Osteoblast (primary cell): ENCODE results near the gene RBL2. TPM values are rescaled to one million over a fixed set of nuclear protein-coding genes. Genes with fewer than 3 reads are reported as not detected.

Experiments used
- DNase-seq: peaks from one replicate; pipeline ENCODE4 v3.0.0; 2011; ENCODE audit warnings: low spot score, mixed read lengths; ENCODE audit not compliant: insufficient read length; ENCODE audit errors: missing footprints
- H2AFZ ChIP-seq: 2 replicates; pipeline ENCODE4 v1.6.0; 2011; ENCODE audit warnings: mild to moderate bottlenecking, low read length
- H3K27ac ChIP-seq: 2 replicates; pipeline ENCODE4 v1.5.1; 2011; ENCODE audit warnings: mild to moderate bottlenecking, low read depth, low read length, moderate library complexity
- H3K27me3 ChIP-seq: 2 replicates; pipeline ENCODE4 v1.6.0; 2012; ENCODE audit warnings: mild to moderate bottlenecking, control low read depth, inconsistent platforms, low read length, moderate library complexity; ENCODE audit not compliant: insufficient read depth
- H3K36me3 ChIP-seq: 2 replicates; pipeline ENCODE4 v1.5.1; 2011; ENCODE audit warnings: mild to moderate bottlenecking, low read length, control low read depth, moderate library complexity; ENCODE audit not compliant: insufficient read depth
- H3K4me1 ChIP-seq: 2 replicates; pipeline ENCODE4 v1.5.1; 2011; ENCODE audit warnings: mild to moderate bottlenecking, low read length, control low read depth, moderate library complexity; ENCODE audit not compliant: insufficient read depth
- H3K4me2 ChIP-seq: 2 replicates; pipeline ENCODE4 v1.6.0; 2011; ENCODE audit warnings: mild to moderate bottlenecking, low read length; ENCODE audit not compliant: insufficient read depth
- H3K4me3 ChIP-seq: fragments of 200-600 bp; sonication (generic); 3 replicates; pipeline ENCODE4 v1.5.1; 2012; ENCODE audit warnings: mild to moderate bottlenecking, low read length, inconsistent platforms; ENCODE audit not compliant: insufficient read depth
- H3K79me2 ChIP-seq: 2 replicates; pipeline ENCODE4 v1.6.0; 2012; ENCODE audit warnings: mild to moderate bottlenecking, low read length, control low read depth, inconsistent platforms; ENCODE audit not compliant: insufficient read depth
- H3K9me3 ChIP-seq: 2 replicates; pipeline ENCODE4 v1.5.1; 2011; ENCODE audit warnings: low read depth, low read length, control low read depth
- H4K20me1 ChIP-seq: 2 replicates; pipeline ENCODE4 v1.6.0; 2012; ENCODE audit warnings: mild to moderate bottlenecking, low read length, control low read depth; ENCODE audit not compliant: insufficient read depth
- CTCF ChIP-seq: IDR thresholded peaks from 2 replicates; pipeline ENCODE4 v1.5.1; 2011; ENCODE audit warnings: mild to moderate bottlenecking, low read depth, low read length, moderate library complexity; ENCODE audit errors: extremely low read depth
- total RNA-seq: library from RNA; depleted of rRNA; stranded (reverse); fragments of >200 nt; gene quantifications from 2 replicates; pipeline ENCODE4 v1.2.3, GENCODE V29; 2012

The RBL2 gene
- total RNA-seq, 1 donor: 56.1 TPM

DNA sequence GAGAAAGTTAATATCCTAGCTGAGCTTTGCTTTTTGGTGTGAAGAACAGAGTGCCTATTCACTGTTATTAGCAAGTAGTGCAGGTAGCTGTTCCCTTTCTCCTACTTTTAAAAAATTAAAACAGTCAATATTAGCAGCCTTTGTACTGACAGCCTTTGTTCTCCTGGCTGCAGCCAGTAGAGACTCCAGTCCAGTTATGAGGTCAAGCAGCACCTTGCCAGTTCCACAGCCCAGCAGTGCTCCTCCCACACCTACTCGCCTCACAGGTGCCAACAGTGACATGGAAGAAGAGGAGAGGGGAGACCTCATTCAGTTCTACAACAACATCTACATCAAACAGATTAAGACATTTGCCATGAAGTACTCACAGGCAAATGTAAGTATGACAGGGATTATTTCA is 46.1 kb downstream of the RBL2 start:
- Histone ChIP-seq H3K27me3 (no peaks in the 10 kb centered on the region), H3K79me2 (no peaks in the 10 kb centered on the region), H3K27ac (no peak overlapping the region), H3K4me2 (no peak overlapping the region), H3K36me3 (peaks cover 33% of the 10 kb centered on the region), H3K4me3 (no peak overlapping the region), H3K9me3 (no peaks in the 10 kb centered on the region), H4K20me1 (no peaks in the 10 kb centered on the region), H2AFZ (no peak overlapping the region), H3K4me1 (no peaks in the 10 kb centered on the region)
- TF ChIP-seq CTCF: no peak
- DNase-seq: no peak

DNA sequence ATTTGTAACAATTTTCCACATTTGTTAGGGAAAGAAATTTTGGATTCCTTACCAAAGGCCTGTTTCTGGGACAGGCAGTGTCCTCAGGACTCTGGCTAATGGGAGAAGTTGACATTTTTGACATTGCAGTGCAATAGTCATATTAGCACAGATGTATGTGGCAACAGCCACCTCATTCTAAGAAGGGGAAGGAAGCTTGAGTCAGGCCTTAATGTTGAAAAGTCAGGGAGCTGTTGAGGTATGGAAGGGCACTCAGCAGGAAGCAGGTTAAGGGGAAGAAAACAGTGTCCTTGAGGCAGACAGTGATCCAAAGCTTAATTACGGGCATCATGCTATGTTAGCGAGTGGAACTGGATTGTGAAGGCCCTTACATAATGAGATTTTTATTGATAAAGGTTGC is 47.9 kb downstream of the RBL2 start:
- peaks cover 34% of the 10 kb centered on the region for H3K36me3 ChIP-seq
- no peak for TF ChIP-seq CTCF
- DNase-seq: no peak
- no peak overlapping the region for H2AFZ ChIP-seq
- H4K20me1 ChIP-seq: no peaks in the 10 kb centered on the region
- no peak overlapping the region for H3K4me2 ChIP-seq
- no peaks in the 10 kb centered on the region for H3K79me2 ChIP-seq
- H3K27ac ChIP-seq: no peak overlapping the region
- no peak overlapping the region for H3K4me3 ChIP-seq
- H3K4me1 ChIP-seq: no peaks in the 10 kb centered on the region
- H3K27me3 ChIP-seq: no peaks in the 10 kb centered on the region
- H3K9me3 ChIP-seq: no peaks in the 10 kb centered on the region

GRCh38 chr16:53484542-53484941 is 50.3 kb downstream of the RBL2 start:
- Histone ChIP-seq H3K36me3 (peaks cover 28% of the 10 kb centered on the region), H3K9me3 (no peaks in the 10 kb centered on the region), H3K4me2 (no peak overlapping the region), H3K79me2 (no peaks in the 10 kb centered on the region), H4K20me1 (no peaks in the 10 kb centered on the region), H3K4me1 (no peaks in the 10 kb centered on the region), H2AFZ (no peak overlapping the region), H3K27me3 (no peaks in the 10 kb centered on the region), H3K27ac (no peak overlapping the region), H3K4me3 (no peak overlapping the region)
- no peak for DNase-seq
- no peak for TF ChIP-seq CTCF

DNA sequence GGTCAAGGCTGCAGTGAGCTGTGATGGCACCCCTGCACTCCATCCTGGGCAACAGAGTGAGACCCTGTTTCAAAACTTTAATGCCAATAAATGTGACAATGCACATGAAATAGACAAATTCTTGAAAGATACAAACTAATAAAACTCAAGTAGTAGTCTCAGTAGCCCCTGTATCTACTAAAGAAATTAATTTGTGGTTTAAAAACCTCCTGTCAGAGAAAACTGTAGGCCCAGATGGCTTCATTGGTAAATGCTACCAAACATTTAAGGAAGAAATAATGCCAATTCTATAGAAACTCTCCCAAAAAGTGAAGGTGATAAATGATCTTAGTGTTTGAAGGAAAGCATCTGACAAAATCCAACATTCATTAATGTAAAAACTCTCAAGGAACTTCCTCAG is 52.0 kb downstream of the RBL2 start:
- H3K4me2 ChIP-seq: no peak overlapping the region
- no peaks in the 10 kb centered on the region for H3K4me1 ChIP-seq
- H3K4me3 ChIP-seq: no peak overlapping the region
- no peak overlapping the region for H2AFZ ChIP-seq
- TF ChIP-seq CTCF: no peak
- no peaks in the 10 kb centered on the region for H4K20me1 ChIP-seq
- H3K27ac ChIP-seq: no peak overlapping the region
- peaks cover 22% of the 10 kb centered on the region for H3K36me3 ChIP-seq
- H3K27me3 ChIP-seq: no peaks in the 10 kb centered on the region
- no peaks in the 10 kb centered on the region for H3K9me3 ChIP-seq
- no peaks in the 10 kb centered on the region for H3K79me2 ChIP-seq
- no peak for DNase-seq
